Activated CD4-positive, CD25-positive, alpha-beta regulatory T cell (primary cell): ENCODE measurements around the gene RERE.
A peak's percentile ranks its signal among the peaks of the same experiment; 100 is the strongest.

Experiments
- DNase-seq, 4 experiments: peaks; one replicate each; lab custom pipeline; 2025; lab: John Stamatoyannopoulos, UW

The RERE gene

GRCh38 chr1:8329439-8329838 lies 488.0 kb downstream of the RERE start:
- no peak for DNase-seq

- DNase-seq = no peak
These were observed 489.2 kb downstream of the RERE start for GRCh38 chr1:8328271-8328670.

GRCh38 chr1:8326265-8326664 lies 491.2 kb downstream of the RERE start:
- DNase-seq = no peak

GRCh38 chr1:8325771-8326170 lies 491.7 kb downstream of the RERE start:
- DNase-seq = no peak

- DNase-seq = no peak
These were observed 493.1 kb downstream of the RERE start for GRCh38 chr1:8324176-8324810.

GRCh38 chr1:8323706-8324105 lies 493.7 kb downstream of the RERE start:
- no peak for DNase-seq

- no peak for DNase-seq
These were observed 495.8 kb downstream of the RERE start for GRCh38 chr1:8321612-8322011.

- no peak for DNase-seq
These were observed 499.0 kb downstream of the RERE start for GRCh38 chr1:8318436-8318835.

- DNase-seq = peak; percentile 46 to 75 (median 62)
These were observed 499.6 kb downstream of the RERE start, which contains the start of gene SLC45A1 for GRCh38 chr1:8317647-8318381. SLC45A1 (plus strand) TSS chr1:8318114; CDS start chr1:8324330, 6,216 bp downstream.

- no peak for DNase-seq
These were observed 501.6 kb downstream of the RERE start for GRCh38 chr1:8315573-8316475.

GRCh38 chr1:8314346-8315280 lies 502.8 kb downstream of the RERE start:
- DNase-seq = peak in 3 of 4 experiments; percentile 9 to 18 (median 12)

- no peak for DNase-seq
These were observed 504.2 kb downstream of the RERE start for GRCh38 chr1:8313231-8313630.

- no peak for DNase-seq
These were observed 504.9 kb downstream of the RERE start for GRCh38 chr1:8312235-8313218.

GRCh38 chr1:8311068-8311718 lies 506.2 kb downstream of the RERE start:
- no peak for DNase-seq

GRCh38 chr1:8307628-8308027 lies 509.8 kb downstream of the RERE start:
- DNase-seq = no peak

GRCh38 chr1:8303876-8304275 lies 513.6 kb downstream of the RERE start:
- DNase-seq = no peak

GRCh38 chr1:8303141-8303540 lies 514.3 kb downstream of the RERE start:
- DNase-seq = no peak
